Smooth muscle cell (in vitro differentiated cells): ENCODE results near the gene PLAC1. TPM values are rescaled to one million over a fixed set of nuclear protein-coding genes. Genes with fewer than 3 reads are reported as not detected.

ENCODE experiments used
- DNase-seq: peaks from one replicate; lab custom pipeline; 2025; ENCODE audit not compliant: unreplicated experiment; lab: John Stamatoyannopoulos, UW
- H2AFZ ChIP-seq: fragments of 200-600 bp; sonication (generic); 2 replicates; pipeline ENCODE4 v1.6.0; 2016; ENCODE audit warnings: antibody characterized with exemption, low read depth, mild to moderate bottlenecking
- H3F3A ChIP-seq: fragments of 200-600 bp; sonication (generic); 2 replicates; pipeline ENCODE4 v1.6.0; 2017; ENCODE audit warnings: antibody characterized with exemption, low read depth
- H3K27ac ChIP-seq: fragments of 200-600 bp; sonication (generic); 2 replicates; pipeline ENCODE4 v1.5.1; 2016; ENCODE audit warnings: low read depth, mild to moderate bottlenecking
- H3K27me3 ChIP-seq: fragments of 200-600 bp; sonication (generic); 2 replicates; pipeline ENCODE4 v1.6.1; 2016; ENCODE audit warnings: low read depth, mild to moderate bottlenecking
- H3K36me3 ChIP-seq: fragments of 200-600 bp; sonication (generic); 2 replicates; pipeline ENCODE4 v1.5.1; 2016; ENCODE audit warnings: low read depth
- H3K4me1 ChIP-seq: fragments of 200-600 bp; sonication (generic); 2 replicates; pipeline ENCODE4 v1.5.1; 2016; ENCODE audit warnings: low read depth
- H3K4me2 ChIP-seq: fragments of 200-600 bp; sonication (generic); 2 replicates; pipeline ENCODE4 v1.6.0; 2016; ENCODE audit warnings: mild to moderate bottlenecking
- H3K4me3 ChIP-seq: fragments of 200-600 bp; sonication (generic); 2 replicates; pipeline ENCODE4 v1.5.1; 2016; ENCODE audit warnings: mild to moderate bottlenecking
- H3K79me2 ChIP-seq: fragments of 200-600 bp; sonication (generic); 2 replicates; pipeline ENCODE4 v1.6.0; 2016; ENCODE audit warnings: low read depth, mild to moderate bottlenecking
- H3K9ac ChIP-seq: fragments of 200-600 bp; sonication (generic); 2 replicates; pipeline ENCODE4 v1.6.0; 2016; ENCODE audit warnings: low read depth
- H3K9me3 ChIP-seq: fragments of 200-600 bp; sonication (generic); replicated peaks from 2 replicates; pipeline ENCODE4 v1.5.1; 2016; ENCODE audit warnings: low read depth
- H4K20me1 ChIP-seq: fragments of 200-600 bp; sonication (generic); 2 replicates; pipeline ENCODE4 v1.6.0; 2016; ENCODE audit warnings: low read depth
- WGBS: methylation state at CpG from one replicate; pipeline ENCODE4 v1.1.7; 2016; ENCODE audit warnings: low lambda C conversion rate; 5-methylcytosine and 5-hydroxymethylcytosine counted together
- polyA plus RNA-seq: library from polyadenylated mRNA; unstranded; fragments of >200 nt; fragmentation: Nextera tagmentation; extraction: Ambion mirVana; gene quantifications from 2 replicates; pipeline ENCODE4 v1.2.1, GENCODE V29; 2016
- total RNA-seq: library from RNA; depleted of rRNA; stranded (reverse); fragments of >200 nt; gene quantifications from 2 replicates; pipeline ENCODE4 v1.2.3, GENCODE V29; 2014
- TF ChIP-seq, protein P1 (sequence below): fragments of 200-600 bp; sonication (generic); IDR thresholded peaks from 2 replicates; pipeline ENCODE4 v1.5.1; 2017; ENCODE audit warnings: borderline replicate concordance, mild to moderate bottlenecking, antibody characterized with exemption; ENCODE audit not compliant: insufficient read depth, poor library complexity, severe bottlenecking

PLAC1 gene
- total and polyA plus RNA-seq, 2 experiments from 2014 or later = 0.31 to 1.1 TPM

DNA sequence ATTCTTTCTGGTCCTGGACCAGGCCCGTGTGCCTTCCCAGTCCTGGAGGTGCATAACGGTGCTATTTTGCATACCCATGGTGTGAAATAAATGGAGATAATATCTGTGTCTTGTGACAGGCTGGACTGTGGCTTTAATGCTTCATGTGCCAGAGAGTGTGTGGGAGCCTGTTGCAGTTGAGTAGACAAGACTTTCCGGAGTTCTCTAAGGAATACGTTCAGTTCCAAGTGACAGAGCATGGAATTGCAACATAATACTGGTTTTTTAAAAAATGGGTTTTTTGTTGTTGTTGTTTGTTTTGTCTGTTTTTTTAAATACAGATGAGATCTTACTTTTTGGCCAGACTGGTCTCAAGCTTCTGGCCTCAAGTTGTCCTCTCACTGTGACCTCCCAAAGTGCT, 124.3 kb downstream of the PLAC1 start:
- TF ChIP-seq, protein P1, sequence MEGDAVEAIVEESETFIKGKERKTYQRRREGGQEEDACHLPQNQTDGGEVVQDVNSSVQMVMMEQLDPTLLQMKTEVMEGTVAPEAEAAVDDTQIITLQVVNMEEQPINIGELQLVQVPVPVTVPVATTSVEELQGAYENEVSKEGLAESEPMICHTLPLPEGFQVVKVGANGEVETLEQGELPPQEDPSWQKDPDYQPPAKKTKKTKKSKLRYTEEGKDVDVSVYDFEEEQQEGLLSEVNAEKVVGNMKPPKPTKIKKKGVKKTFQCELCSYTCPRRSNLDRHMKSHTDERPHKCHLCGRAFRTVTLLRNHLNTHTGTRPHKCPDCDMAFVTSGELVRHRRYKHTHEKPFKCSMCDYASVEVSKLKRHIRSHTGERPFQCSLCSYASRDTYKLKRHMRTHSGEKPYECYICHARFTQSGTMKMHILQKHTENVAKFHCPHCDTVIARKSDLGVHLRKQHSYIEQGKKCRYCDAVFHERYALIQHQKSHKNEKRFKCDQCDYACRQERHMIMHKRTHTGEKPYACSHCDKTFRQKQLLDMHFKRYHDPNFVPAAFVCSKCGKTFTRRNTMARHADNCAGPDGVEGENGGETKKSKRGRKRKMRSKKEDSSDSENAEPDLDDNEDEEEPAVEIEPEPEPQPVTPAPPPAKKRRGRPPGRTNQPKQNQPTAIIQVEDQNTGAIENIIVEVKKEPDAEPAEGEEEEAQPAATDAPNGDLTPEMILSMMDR = no peak
- WGBS = 71% methylated on average over 4 of the region's 4 CpGs
- no peak overlapping the region for H3K9ac ChIP-seq
- H4K20me1 ChIP-seq = no peaks in the 10 kb centered on the region
- no peak overlapping the region for H3K27ac ChIP-seq
- H3K4me3 ChIP-seq = no peak overlapping the region
- no peaks in the 10 kb centered on the region for H3K4me1 ChIP-seq
- H3K79me2 ChIP-seq = no peaks in the 10 kb centered on the region
- no peaks in the 10 kb centered on the region for H3F3A ChIP-seq
- no peaks in the 10 kb centered on the region for H3K36me3 ChIP-seq
- no peaks in the 10 kb centered on the region for H3K27me3 ChIP-seq
- no peak overlapping the region for H3K4me2 ChIP-seq
- no peak overlapping the region for H2AFZ ChIP-seq
- DNase-seq = no peak
- no peaks in the 10 kb centered on the region for H3K9me3 ChIP-seq

DNA sequence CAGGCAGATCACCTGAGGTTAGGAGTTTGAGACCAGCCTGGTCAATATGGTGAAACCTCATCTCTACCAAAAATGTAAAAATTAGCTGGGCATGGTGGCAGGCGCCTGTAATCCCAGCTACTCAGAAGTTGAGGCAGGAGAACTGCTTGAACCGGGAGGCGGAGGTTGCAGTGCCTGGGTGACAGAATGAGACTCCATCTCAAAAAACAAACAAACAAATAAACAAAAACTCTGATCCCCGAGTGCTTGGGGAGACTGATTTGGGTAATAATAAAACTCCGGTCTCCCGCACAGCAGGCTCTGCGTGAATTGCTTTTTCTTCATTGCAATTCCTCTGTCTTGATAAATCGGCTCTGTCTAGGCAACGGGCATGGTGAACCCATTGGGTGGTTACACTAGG, 124.9 kb downstream of the PLAC1 start:
- TF ChIP-seq, protein P1 = no peak
- H3K27ac ChIP-seq = no peak overlapping the region
- no peak overlapping the region for H3K9ac ChIP-seq
- no peaks in the 10 kb centered on the region for H3K27me3 ChIP-seq
- no peaks in the 10 kb centered on the region for H3K9me3 ChIP-seq
- H3F3A ChIP-seq = no peaks in the 10 kb centered on the region
- no peaks in the 10 kb centered on the region for H3K36me3 ChIP-seq
- no peaks in the 10 kb centered on the region for H3K79me2 ChIP-seq
- H2AFZ ChIP-seq = no peak overlapping the region
- no peaks in the 10 kb centered on the region for H4K20me1 ChIP-seq
- no peak overlapping the region for H3K4me2 ChIP-seq
- no peaks in the 10 kb centered on the region for H3K4me1 ChIP-seq
- DNase-seq = no peak
- WGBS = 77% methylated on average over 9 of the region's 9 CpGs
- H3K4me3 ChIP-seq = no peak overlapping the region

DNA sequence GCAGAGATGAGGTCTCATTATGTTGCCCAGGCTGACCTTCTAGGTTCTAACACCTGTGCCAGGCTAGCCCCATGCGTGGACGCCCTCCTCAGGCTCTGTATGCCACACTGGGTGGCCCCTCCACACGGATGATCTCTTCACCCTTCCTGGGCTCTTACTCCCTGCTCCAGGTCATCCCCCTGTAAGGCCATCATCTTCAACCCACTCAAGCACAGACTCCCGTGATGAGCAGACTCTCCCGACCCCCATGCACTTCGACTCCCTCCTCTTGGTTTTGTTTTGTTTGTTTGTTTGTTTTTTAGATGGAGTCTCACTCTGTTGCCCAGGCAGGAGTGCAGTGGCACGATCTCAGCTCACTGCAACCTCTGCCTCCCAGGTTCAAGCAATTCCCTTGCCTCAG, 127.4 kb downstream of the PLAC1 start:
- Histone ChIP-seq H3K4me1 (no peaks in the 10 kb centered on the region), H3K27ac (no peak overlapping the region), H3K4me2 (no peak overlapping the region), H2AFZ (no peak overlapping the region), H3K9ac (no peak overlapping the region), H3K4me3 (no peak overlapping the region), H3K9me3 (no peaks in the 10 kb centered on the region), H3K27me3 (no peaks in the 10 kb centered on the region), H3K79me2 (no peaks in the 10 kb centered on the region), H3K36me3 (no peaks in the 10 kb centered on the region), H3F3A (no peaks in the 10 kb centered on the region), H4K20me1 (no peaks in the 10 kb centered on the region)
- DNase-seq = no peak
- WGBS = 83% methylated on average over 7 of the region's 7 CpGs
- TF ChIP-seq, protein P1 = no peak

- H3K79me2 ChIP-seq = no peaks in the 10 kb centered on the region
- TF ChIP-seq, protein P1 = no peak
- no peak overlapping the region for H3K27ac ChIP-seq
- no peaks in the 10 kb centered on the region for H3F3A ChIP-seq
- H2AFZ ChIP-seq = no peak overlapping the region
- WGBS = 91% methylated on average over 6 of the region's 6 CpGs
- H3K4me3 ChIP-seq = no peak overlapping the region
- H3K36me3 ChIP-seq = no peaks in the 10 kb centered on the region
- H3K9ac ChIP-seq = no peak overlapping the region
- no peaks in the 10 kb centered on the region for H3K9me3 ChIP-seq
- H3K27me3 ChIP-seq = no peaks in the 10 kb centered on the region
- no peak overlapping the region for H3K4me2 ChIP-seq
- no peaks in the 10 kb centered on the region for H4K20me1 ChIP-seq
- no peaks in the 10 kb centered on the region for H3K4me1 ChIP-seq
- DNase-seq = no peak
Measured at GRCh38 chrX:134529481-134529880, 128.8 kb downstream of the PLAC1 start.
